ENCODE measurements around the gene CDHR5.
"Not testable (repeated sequence)": the region's sequence is repeated elsewhere in the genome, so short reads cannot be mapped to it uniquely, and the experiment has no call there.

The CDHR5 gene

GRCh38 chr11:656426-656825, 31.7 kb upstream of the CDHR5 start:
- Histone ChIP-seq H3K4me3 (IDR thresholded peaks at IDR 0.05; ENCODE audit: insufficient read depth, low read depth, low read length) (no peak overlapping the region), H3K27ac (no peak overlapping the region), H4K20me1 (ENCODE audit: insufficient read depth) (no peaks in the 10 kb centered on the region), H3K27me3 (ENCODE audit: insufficient read depth, low read depth) (no peaks in the 10 kb centered on the region), H3K4me1 (ENCODE audit: low read depth, poor library complexity, severe bottlenecking) (no peaks in the 10 kb centered on the region), H3K9ac (no peak overlapping the region), H2AFZ (ENCODE audit: low read depth) (no peak overlapping the region), H3K4me2 (no peak overlapping the region), H3K36me3 (ENCODE audit: insufficient read depth) (no peaks in the 10 kb centered on the region), H3K79me2 (ENCODE audit: insufficient read depth, low read depth) (no peaks in the 10 kb centered on the region)
- TF ChIP-seq, protein P1, sequence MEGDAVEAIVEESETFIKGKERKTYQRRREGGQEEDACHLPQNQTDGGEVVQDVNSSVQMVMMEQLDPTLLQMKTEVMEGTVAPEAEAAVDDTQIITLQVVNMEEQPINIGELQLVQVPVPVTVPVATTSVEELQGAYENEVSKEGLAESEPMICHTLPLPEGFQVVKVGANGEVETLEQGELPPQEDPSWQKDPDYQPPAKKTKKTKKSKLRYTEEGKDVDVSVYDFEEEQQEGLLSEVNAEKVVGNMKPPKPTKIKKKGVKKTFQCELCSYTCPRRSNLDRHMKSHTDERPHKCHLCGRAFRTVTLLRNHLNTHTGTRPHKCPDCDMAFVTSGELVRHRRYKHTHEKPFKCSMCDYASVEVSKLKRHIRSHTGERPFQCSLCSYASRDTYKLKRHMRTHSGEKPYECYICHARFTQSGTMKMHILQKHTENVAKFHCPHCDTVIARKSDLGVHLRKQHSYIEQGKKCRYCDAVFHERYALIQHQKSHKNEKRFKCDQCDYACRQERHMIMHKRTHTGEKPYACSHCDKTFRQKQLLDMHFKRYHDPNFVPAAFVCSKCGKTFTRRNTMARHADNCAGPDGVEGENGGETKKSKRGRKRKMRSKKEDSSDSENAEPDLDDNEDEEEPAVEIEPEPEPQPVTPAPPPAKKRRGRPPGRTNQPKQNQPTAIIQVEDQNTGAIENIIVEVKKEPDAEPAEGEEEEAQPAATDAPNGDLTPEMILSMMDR (conservative IDR thresholded peaks at IDR 0.05; ENCODE audit: low read depth, low read length) = no peak

GRCh38 chr11:655036-655726, 30.4 kb upstream of the CDHR5 start:
- Histone ChIP-seq H3K79me2 (ENCODE audit: insufficient read depth, low read depth) (no peaks in the 10 kb centered on the region), H4K20me1 (ENCODE audit: insufficient read depth) (no peaks in the 10 kb centered on the region), H2AFZ (ENCODE audit: low read depth) (no peak overlapping the region), H3K9ac (no peak overlapping the region), H3K27ac (no peak overlapping the region), H3K36me3 (ENCODE audit: insufficient read depth) (no peaks in the 10 kb centered on the region), H3K4me1 (ENCODE audit: low read depth, poor library complexity, severe bottlenecking) (no peaks in the 10 kb centered on the region), H3K4me2 (no peak overlapping the region), H3K27me3 (ENCODE audit: insufficient read depth, low read depth) (no peaks in the 10 kb centered on the region), H3K4me3 (IDR thresholded peaks at IDR 0.05; ENCODE audit: insufficient read depth, low read depth, low read length) (no peak overlapping the region)
- TF ChIP-seq, protein P1 (conservative IDR thresholded peaks at IDR 0.05; ENCODE audit: low read depth, low read length) = no peak

- not testable (repeated sequence) for H3K4me2 ChIP-seq; H3K79me2 ChIP-seq (ENCODE audit: insufficient read depth, low read depth); H2AFZ ChIP-seq (ENCODE audit: low read depth); H3K36me3 ChIP-seq (ENCODE audit: insufficient read depth); H3K27me3 ChIP-seq (ENCODE audit: insufficient read depth, low read depth); H3K9ac ChIP-seq; H3K4me1 ChIP-seq (ENCODE audit: low read depth, poor library complexity, severe bottlenecking); H3K4me3 ChIP-seq (IDR thresholded peaks at IDR 0.05; ENCODE audit: insufficient read depth, low read depth, low read length); H3K27ac ChIP-seq; H4K20me1 ChIP-seq (ENCODE audit: insufficient read depth)
Observed at GRCh38 chr11:654444-654843, 29.7 kb upstream of the CDHR5 start.

- TF ChIP-seq, protein P1 (conservative IDR thresholded peaks at IDR 0.05; ENCODE audit: low read depth, low read length) = no peak
- Histone ChIP-seq H3K27ac (no peak overlapping the region), H3K4me3 (IDR thresholded peaks at IDR 0.05; ENCODE audit: insufficient read depth, low read depth, low read length) (no peak overlapping the region), H3K36me3 (ENCODE audit: insufficient read depth) (no peaks in the 10 kb centered on the region), H3K4me2 (no peak overlapping the region), H2AFZ (ENCODE audit: low read depth) (no peak overlapping the region), H3K4me1 (ENCODE audit: low read depth, poor library complexity, severe bottlenecking) (no peaks in the 10 kb centered on the region), H3K79me2 (ENCODE audit: insufficient read depth, low read depth) (no peaks in the 10 kb centered on the region), H3K9ac (no peak overlapping the region), H3K27me3 (ENCODE audit: insufficient read depth, low read depth) (no peaks in the 10 kb centered on the region), H4K20me1 (ENCODE audit: insufficient read depth) (no peaks in the 10 kb centered on the region)
Observed at GRCh38 chr11:653837-654236, 29.1 kb upstream of the CDHR5 start.

GRCh38 chr11:653136-653535, 28.4 kb upstream of the CDHR5 start:
- not testable (repeated sequence) for H4K20me1 ChIP-seq (ENCODE audit: insufficient read depth); H3K4me2 ChIP-seq; H3K4me1 ChIP-seq (ENCODE audit: low read depth, poor library complexity, severe bottlenecking); H3K27ac ChIP-seq; H3K79me2 ChIP-seq (ENCODE audit: insufficient read depth, low read depth); H3K9ac ChIP-seq; H3K4me3 ChIP-seq (IDR thresholded peaks at IDR 0.05; ENCODE audit: insufficient read depth, low read depth, low read length); H2AFZ ChIP-seq (ENCODE audit: low read depth); H3K27me3 ChIP-seq (ENCODE audit: insufficient read depth, low read depth); H3K36me3 ChIP-seq (ENCODE audit: insufficient read depth)
